Measurements from ENCODE around the gene TCF4. TPM values are rescaled to one million over a fixed set of nuclear protein-coding genes. Genes with fewer than 3 reads are reported as not detected.

Gene TCF4
- polyA plus RNA-seq, 1 donor (not counting 4 experiments of a cell fraction or from before 2014, with no cell fraction given): 9.7 TPM

- Histone ChIP-seq H3K4me3 (ENCODE audit: control insufficient read depth in 2 of 3, extremely low read depth in 1 of 3, insufficient read depth in 2 of 3, low read depth in 1 of 3, low read length in 3 of 3) (peak overlapping the region in 1 of 3 experiments; percentile 35), H3K27ac (ENCODE audit: control insufficient read depth, insufficient read depth, low read length) (no peak overlapping the region), H3K27me3 (ENCODE audit: control insufficient read depth, extremely low read depth, insufficient read depth, low read length) (no peaks in the 10 kb centered on the region), H3K9ac (ENCODE audit: control insufficient read depth, extremely low read depth, insufficient read depth, low read length) (no peak overlapping the region), H3K36me3 (ENCODE audit: control insufficient read depth in 2 of 2, extremely low read depth in 1 of 2, insufficient read depth in 2 of 2, low read length in 2 of 2) (no peaks in the 10 kb centered on the region), H3K79me2 (ENCODE audit: control insufficient read depth, insufficient read depth, low read length) (no peaks in the 10 kb centered on the region), H3K4me1 (ENCODE audit: control insufficient read depth, extremely low read depth, insufficient read depth, low read length) (no peaks in the 10 kb centered on the region), H4K20me1 (ENCODE audit: control insufficient read depth, extremely low read depth, insufficient read depth, low read length) (no peaks in the 10 kb centered on the region), H2AFZ (ENCODE audit: control insufficient read depth, low read length) (peak overlapping the region; percentile 31), H3K4me2 (ENCODE audit: control insufficient read depth, extremely low read depth, insufficient read depth, low read depth, low read length) (peak overlapping the region; percentile 66), H3K9me3 (ENCODE audit: control insufficient read depth, low read depth, low read length) (no peaks in the 10 kb centered on the region), H3K9me1 (ENCODE audit: control insufficient read depth, extremely low read depth, insufficient read depth, low read length) (no peaks in the 10 kb centered on the region)
- FAIRE-seq (no peak), DNase-seq (ENCODE audit: low read depth, low spot score) (no peak)
- dilution Hi-C loops (cut with MboI; ENCODE audit: extremely low pct_ligation_motif_present, low sequenced_read_pairs): no loop called here
- no peak for TF ChIP-seq CTCF (optimal IDR thresholded peaks at IDR 0.05 in 1 of 3, IDR thresholded peaks at IDR 0.05 in 1 of 3, conservative IDR thresholded peaks at IDR 0.05 in 1 of 3; ENCODE audit: extremely low read depth in 1 of 3, insufficient read depth in 2 of 3, low read length in 3 of 3)
- no peak for TF ChIP-seq EZH2 (IDR thresholded peaks at IDR 0.05; ENCODE audit: low read length)
Measured at GRCh38 chr18:55546851-55547704, 40.9 kb downstream of the TCF4 start.

GRCh38 chr18:55544014-55544413 lies 44.0 kb downstream of the TCF4 start:
- Histone ChIP-seq H3K4me1 (ENCODE audit: control insufficient read depth, extremely low read depth, insufficient read depth, low read length) (no peaks in the 10 kb centered on the region), H3K27me3 (ENCODE audit: control insufficient read depth, extremely low read depth, insufficient read depth, low read length) (no peaks in the 10 kb centered on the region), H3K36me3 (ENCODE audit: control insufficient read depth in 2 of 2, extremely low read depth in 1 of 2, insufficient read depth in 2 of 2, low read length in 2 of 2) (no peaks in the 10 kb centered on the region), H3K9ac (ENCODE audit: control insufficient read depth, extremely low read depth, insufficient read depth, low read length) (no peak overlapping the region), H3K9me3 (ENCODE audit: control insufficient read depth, low read depth, low read length) (no peaks in the 10 kb centered on the region), H4K20me1 (ENCODE audit: control insufficient read depth, extremely low read depth, insufficient read depth, low read length) (no peaks in the 10 kb centered on the region), H3K9me1 (ENCODE audit: control insufficient read depth, extremely low read depth, insufficient read depth, low read length) (no peaks in the 10 kb centered on the region), H3K27ac (ENCODE audit: control insufficient read depth, insufficient read depth, low read length) (no peak overlapping the region), H3K79me2 (ENCODE audit: control insufficient read depth, insufficient read depth, low read length) (no peaks in the 10 kb centered on the region), H3K4me3 (ENCODE audit: control insufficient read depth in 2 of 3, extremely low read depth in 1 of 3, insufficient read depth in 2 of 3, low read depth in 1 of 3, low read length in 3 of 3) (no peak overlapping the region), H2AFZ (ENCODE audit: control insufficient read depth, low read length) (no peak overlapping the region), H3K4me2 (ENCODE audit: control insufficient read depth, extremely low read depth, insufficient read depth, low read depth, low read length) (no peak overlapping the region)
- dilution Hi-C loops (cut with MboI; ENCODE audit: extremely low pct_ligation_motif_present, low sequenced_read_pairs): no loop called here
- FAIRE-seq (no peak), DNase-seq (ENCODE audit: low read depth, low spot score) (no peak)
- TF ChIP-seq CTCF (optimal IDR thresholded peaks at IDR 0.05 in 1 of 3, IDR thresholded peaks at IDR 0.05 in 1 of 3, conservative IDR thresholded peaks at IDR 0.05 in 1 of 3; ENCODE audit: extremely low read depth in 1 of 3, insufficient read depth in 2 of 3, low read length in 3 of 3) (no peak), EZH2 (IDR thresholded peaks at IDR 0.05; ENCODE audit: low read length) (no peak)

Data from keratinocyte (primary cell).